NCI-H2196 treated with DMSO at 0.1 percent for 48 hours (cell line): ENCODE measurements around the gene PDZRN3.

Experiments used
- DNase-seq: peaks from one replicate; lab custom pipeline; 2025; ENCODE audit not compliant: unreplicated experiment; lab: John Stamatoyannopoulos, UW

Gene PDZRN3

GRCh38 chr3:73427048-73427706 is 197.6 kb downstream of the PDZRN3 start:
- no peak for DNase-seq

DNA sequence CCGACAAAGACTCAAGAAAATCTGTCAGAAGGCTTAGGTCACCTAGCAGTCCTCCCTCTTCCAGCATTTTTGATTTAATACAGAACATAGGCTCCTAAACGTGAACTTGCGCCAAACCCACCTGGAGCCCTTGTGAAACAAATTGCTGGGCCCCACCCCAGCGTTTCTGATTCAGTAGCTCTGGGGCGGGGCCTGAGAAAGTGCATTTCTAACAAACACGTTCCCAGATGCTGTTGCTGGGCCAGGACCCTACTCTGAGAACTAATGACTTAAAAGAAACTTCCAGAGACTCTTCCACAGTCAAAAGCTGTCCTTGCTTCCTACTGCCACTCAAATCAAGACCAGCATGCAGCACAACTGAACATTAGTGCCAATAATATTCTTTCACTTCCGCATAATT is 198.1 kb downstream of the PDZRN3 start:
- DNase-seq: no peak

DNA sequence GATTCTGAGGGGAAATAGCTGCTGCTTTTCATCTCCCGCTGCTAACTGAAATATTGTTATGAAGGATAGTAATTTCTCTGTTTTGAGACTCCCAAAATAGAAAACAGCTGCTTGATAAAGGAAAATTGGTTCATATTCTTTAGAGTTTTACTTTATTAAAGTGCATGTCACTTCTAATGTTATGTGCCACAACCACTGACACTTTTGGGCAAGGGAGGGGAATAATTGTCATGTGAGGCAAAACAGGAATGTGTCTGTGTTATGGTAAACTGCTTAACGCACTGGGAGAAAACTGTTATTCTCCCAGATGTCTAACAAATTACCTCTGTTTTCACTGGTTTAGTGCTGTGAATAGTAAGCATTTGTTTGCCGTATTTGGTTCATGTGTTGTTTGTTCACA is 201.6 kb downstream of the PDZRN3 start:
- no peak for DNase-seq

DNA sequence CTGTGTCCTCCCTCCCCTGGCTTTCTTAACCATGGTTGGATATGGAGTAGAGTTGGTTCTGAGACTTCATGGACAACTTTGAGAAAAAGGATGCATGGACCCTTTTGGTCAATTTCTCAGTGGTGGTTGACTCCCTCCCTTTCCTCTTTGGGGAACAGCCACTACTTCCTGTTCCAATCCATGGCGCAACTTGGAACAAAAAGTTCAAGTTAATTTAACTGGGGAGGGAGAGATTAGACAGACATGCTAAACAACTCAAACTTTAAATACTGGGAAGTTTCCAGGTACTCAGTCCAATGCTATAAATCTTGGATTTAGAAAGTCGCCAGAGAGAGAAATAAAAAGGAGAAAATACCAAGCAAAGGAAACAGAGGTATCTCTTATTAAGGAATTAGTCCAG is 202.2 kb downstream of the PDZRN3 start:
- DNase-seq: no peak

- DNase-seq: no peak
Observed at GRCh38 chr3:73419942-73420341, 204.8 kb downstream of the PDZRN3 start.

DNA sequence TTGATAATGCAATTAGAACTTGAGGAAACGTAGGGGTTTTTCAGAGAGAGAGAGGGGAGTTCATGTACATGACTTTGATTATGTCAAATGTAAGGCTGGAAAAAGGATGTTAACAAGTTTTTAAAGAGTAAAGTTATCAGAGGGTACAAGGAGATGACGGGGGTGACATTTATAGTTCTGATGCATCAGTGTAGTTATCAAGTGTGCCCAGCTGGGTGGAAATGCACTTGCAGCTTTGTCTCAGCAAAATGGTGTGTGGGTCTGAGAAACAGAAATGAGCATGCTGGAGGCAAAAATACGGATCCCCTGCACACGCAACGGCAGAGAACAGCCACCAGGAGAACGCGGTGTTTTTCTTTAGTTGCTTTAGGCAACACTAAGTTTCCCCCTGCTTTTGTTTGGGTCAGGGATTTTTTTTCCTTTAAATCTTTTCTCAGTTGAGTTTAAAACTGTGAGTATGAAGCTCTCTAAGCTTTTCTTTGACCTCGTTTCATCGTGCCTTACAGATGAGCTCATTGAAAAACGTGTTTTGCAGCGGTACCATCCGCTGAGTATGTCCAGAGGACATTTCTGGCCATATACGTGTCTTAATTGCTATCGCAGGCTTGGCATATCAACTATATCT is 205.4 kb downstream of the PDZRN3 start:
- no peak for DNase-seq

DNA sequence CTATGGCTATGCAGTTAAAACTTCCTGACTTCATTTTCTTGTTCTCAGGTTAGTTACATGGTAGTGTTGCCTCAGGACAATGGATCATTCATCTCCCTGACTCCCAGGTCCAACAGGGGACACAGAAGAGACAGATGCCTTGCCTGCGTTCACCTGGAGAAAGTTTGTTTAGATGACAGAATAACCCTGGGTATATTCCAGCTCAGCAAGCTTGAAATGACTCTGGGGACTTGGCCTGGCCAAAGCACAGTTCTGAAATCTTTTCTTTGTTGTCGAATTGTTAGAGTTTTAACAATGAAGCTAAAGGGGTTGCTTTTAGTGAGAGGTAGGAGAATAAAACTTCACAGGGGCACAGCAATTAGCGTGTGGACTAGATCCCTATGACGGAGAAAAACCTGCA is 206.1 kb downstream of the PDZRN3 start:
- DNase-seq: no peak

- no peak for DNase-seq
Observed at GRCh38 chr3:73415118-73415517, 209.6 kb downstream of the PDZRN3 start.

DNA sequence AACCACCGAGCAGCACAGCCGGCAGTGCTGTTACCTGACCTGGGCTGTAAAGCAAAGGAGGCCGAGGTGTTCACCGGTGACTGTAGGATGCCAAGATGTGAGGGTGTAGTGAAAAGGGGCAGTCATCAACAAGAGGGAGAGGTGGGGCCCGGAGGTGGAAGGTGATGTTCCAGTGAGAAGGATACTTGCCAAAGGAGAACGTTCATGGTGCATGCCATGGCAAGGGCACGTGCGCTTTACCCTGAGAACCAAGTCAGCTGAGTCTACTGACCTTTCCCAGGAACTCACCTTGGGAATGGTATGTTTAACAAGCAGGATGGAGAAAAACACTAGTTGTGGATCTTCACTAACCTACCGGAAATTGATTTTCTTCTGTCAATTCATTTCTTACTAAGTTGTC is 211.1 kb downstream of the PDZRN3 start:
- no peak for DNase-seq

DNA sequence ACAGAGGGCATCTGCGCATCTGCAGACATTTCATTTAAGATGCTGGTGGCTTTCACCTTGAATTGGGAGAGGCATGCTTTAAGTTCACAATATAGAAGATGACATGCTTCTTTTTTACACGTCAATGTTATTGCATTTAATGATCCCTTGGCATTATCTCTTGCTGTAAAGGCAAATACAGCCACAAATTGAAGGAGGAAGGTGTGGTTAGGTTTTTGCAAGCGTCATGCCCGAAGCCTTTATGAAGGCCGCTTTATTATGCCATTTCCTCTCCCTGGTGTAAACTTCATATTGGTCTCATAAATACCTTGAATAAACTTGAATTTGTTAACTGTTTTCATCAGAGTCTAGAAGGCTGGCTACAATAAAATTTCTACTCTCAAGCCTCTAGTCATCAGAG is 212.7 kb downstream of the PDZRN3 start:
- DNase-seq: no peak

DNA sequence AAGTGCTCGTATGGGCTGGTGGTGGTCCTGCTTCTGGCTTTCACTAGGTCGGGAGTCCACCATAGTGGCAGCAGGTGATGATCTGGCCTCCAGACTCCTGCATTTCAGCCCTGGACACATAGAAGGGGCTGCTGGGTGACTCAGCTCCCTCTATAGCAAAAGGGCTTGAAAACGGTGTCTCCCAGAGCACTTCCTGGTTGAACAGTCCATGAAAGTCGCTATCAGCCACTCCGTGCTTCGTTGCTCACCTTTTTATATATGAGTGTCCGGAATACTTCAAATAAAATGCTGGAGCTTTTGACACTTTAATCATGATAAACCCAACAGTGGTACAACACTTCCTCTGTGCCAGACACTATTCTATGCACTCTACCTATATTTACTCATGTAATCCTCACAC is 213.2 kb downstream of the PDZRN3 start:
- DNase-seq: no peak

GRCh38 chr3:73409138-73409763 is 215.5 kb downstream of the PDZRN3 start:
- no peak for DNase-seq

DNA sequence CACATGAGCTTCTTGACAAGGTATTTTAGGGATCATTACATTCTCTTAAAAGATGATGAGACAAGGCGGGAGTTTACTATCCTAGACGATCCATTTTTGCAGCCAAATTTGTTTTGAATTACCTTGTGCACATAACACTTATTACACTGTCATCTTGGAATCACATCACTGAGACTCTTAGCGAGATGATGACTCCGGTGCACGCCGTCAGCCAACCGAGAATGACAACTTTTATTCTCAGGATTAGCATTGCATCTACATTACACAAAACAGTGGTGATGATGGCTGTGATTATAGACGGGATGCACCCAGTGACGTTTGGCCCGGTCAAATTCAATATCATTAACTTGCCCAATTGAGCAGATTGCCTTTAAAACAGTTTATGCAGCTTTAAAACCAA is 216.1 kb downstream of the PDZRN3 start:
- DNase-seq: no peak

DNA sequence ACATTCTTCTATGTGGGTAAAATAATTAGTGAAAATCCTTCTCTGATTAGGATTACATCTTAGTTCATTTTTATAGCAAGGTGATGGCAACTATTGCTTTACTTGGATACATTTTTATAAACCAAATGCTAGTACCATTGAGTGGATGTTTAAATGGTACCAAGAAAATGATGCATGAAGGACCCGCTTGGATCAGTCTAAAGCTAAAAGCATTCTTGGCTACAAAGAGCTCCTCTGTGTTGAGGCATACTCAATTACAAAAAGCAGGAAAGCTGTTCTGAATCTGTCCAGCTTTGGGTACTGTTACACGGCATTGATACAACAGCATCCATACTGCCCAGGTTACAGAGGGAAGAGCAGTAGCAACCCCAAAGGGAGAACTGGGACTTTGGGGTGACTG is 217.2 kb downstream of the PDZRN3 start:
- DNase-seq: no peak

GRCh38 chr3:73405853-73406252 is 218.9 kb downstream of the PDZRN3 start:
- DNase-seq: no peak

GRCh38 chr3:73405000-73405399 is 219.7 kb downstream of the PDZRN3 start:
- no peak for DNase-seq

- no peak for DNase-seq
Observed at GRCh38 chr3:73404435-73404834, 220.3 kb downstream of the PDZRN3 start.

- no peak for DNase-seq
Observed at GRCh38 chr3:73403444-73403843, 221.3 kb downstream of the PDZRN3 start.

DNA sequence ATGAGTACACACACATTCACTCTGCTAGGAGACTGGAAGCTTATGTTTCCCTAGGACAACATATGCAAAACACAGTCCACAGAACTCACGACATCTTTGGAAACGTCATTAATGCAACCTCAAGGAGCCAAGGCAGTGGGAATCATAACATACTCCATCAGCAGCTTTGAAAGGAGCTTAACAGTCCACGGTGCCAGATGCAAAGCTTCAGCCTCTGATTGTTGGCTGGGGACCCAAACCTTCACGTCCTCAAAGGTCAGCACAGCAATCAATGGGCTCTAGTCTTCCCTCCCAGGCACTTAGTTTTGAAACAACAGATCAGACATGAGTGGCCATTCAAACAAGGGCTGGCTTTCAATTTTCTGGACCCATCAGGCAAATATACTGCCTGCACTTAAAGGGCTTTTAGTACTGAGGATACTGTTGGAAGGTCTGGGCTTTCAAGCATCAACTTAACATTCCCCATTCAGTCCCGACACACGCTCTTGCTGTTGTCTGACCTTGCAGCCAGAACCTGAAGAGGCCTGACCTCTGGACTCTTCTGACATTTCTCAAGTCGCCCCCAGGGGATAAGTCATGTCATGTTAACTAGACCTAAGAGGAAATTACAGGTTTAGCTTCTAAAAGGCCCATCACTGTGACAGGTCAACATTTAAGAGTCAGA is 223.0 kb downstream of the PDZRN3 start:
- DNase-seq: no peak

GRCh38 chr3:73401059-73401458 is 223.7 kb downstream of the PDZRN3 start:
- no peak for DNase-seq

GRCh38 chr3:73399666-73400253 is 225.0 kb downstream of the PDZRN3 start:
- DNase-seq: no peak

GRCh38 chr3:73399106-73399505 is 225.6 kb downstream of the PDZRN3 start:
- DNase-seq: no peak
